Measurements from ENCODE around the gene DCST1. TPM values are rescaled to one million over a fixed set of nuclear protein-coding genes. Genes with fewer than 3 reads are reported as not detected.

The DCST1 gene
- total RNA-seq, 1 experiment from 2014 or later = not detected

DNA sequence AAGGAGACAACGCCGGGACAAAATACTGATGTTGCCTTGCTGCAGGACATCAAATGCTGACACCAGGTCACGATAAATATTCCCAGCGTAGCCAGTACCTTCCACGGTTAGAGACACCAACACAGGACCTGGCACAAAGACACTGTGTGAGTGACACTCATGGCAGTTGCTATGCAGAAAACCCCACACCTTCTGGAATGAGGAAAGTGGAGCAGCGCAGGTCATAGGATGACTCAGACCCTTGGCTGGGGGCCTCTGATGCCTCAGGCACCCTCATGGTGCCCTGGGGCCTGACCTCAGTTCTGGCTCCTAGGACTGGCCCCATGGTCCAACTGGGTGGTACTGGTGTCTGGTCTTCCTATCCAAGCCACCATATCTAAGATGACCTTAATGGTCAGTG is 7.0 kb upstream of the DCST1 start:
- Histone ChIP-seq H3K27me3 (replicated peaks; ENCODE audit: insufficient read depth, low read depth, low read length, poor library complexity) (no peaks in the 10 kb centered on the region), H3K27ac (ENCODE audit: low read depth, low read length, poor library complexity, severe bottlenecking) (no peak overlapping the region), H3K4me1 (ENCODE audit: insufficient read depth, low read length, poor library complexity, severe bottlenecking) (no peaks in the 10 kb centered on the region), H3K36me3 (ENCODE audit: insufficient read depth, low read length, poor library complexity, severe bottlenecking) (no peaks in the 10 kb centered on the region), H3K9me3 (ENCODE audit: low read depth, low read length, poor library complexity, severe bottlenecking) (no peaks in the 10 kb centered on the region), H3K4me3 (ENCODE audit: low read depth, low read length, poor library complexity, severe bottlenecking) (no peak overlapping the region)
- BruUV-seq (replicated peaks) = no TSS peak
- no peak for DNase-seq (ENCODE audit: low spot score)
- CTCF ChIA-PET = no interaction called here
- intact Hi-C loops (cut with micrococcal nuclease; ENCODE audit: unreplicated experiment) = no loop called here
- TF ChIP-seq, protein P1, sequence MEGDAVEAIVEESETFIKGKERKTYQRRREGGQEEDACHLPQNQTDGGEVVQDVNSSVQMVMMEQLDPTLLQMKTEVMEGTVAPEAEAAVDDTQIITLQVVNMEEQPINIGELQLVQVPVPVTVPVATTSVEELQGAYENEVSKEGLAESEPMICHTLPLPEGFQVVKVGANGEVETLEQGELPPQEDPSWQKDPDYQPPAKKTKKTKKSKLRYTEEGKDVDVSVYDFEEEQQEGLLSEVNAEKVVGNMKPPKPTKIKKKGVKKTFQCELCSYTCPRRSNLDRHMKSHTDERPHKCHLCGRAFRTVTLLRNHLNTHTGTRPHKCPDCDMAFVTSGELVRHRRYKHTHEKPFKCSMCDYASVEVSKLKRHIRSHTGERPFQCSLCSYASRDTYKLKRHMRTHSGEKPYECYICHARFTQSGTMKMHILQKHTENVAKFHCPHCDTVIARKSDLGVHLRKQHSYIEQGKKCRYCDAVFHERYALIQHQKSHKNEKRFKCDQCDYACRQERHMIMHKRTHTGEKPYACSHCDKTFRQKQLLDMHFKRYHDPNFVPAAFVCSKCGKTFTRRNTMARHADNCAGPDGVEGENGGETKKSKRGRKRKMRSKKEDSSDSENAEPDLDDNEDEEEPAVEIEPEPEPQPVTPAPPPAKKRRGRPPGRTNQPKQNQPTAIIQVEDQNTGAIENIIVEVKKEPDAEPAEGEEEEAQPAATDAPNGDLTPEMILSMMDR (conservative IDR thresholded peaks at IDR 0.05; ENCODE audit: low read depth, low read length) = no peak
- POLR2A ChIA-PET (ENCODE audit: low non-redundant PET) = no interaction called here

- H3K27ac ChIP-seq (ENCODE audit: low read depth, low read length, poor library complexity, severe bottlenecking) = no peak overlapping the region
- H3K4me1 ChIP-seq (ENCODE audit: insufficient read depth, low read length, poor library complexity, severe bottlenecking) = no peaks in the 10 kb centered on the region
- ChIA-PET POLR2A (ENCODE audit: low non-redundant PET) (no interaction called here), CTCF (interaction anchor here (1.4 kb wide), 1 partner anchor 12 kb away, joined by 6 read pairs; no protein-coding TSS in a partner anchor)
- H3K27me3 ChIP-seq (replicated peaks; ENCODE audit: insufficient read depth, low read depth, low read length, poor library complexity) = no peaks in the 10 kb centered on the region
- H3K9me3 ChIP-seq (ENCODE audit: low read depth, low read length, poor library complexity, severe bottlenecking) = no peaks in the 10 kb centered on the region
- no peak overlapping the region for H3K4me3 ChIP-seq (ENCODE audit: low read depth, low read length, poor library complexity, severe bottlenecking)
- BruUV-seq (replicated peaks) = no TSS peak
- H3K36me3 ChIP-seq (ENCODE audit: insufficient read depth, low read length, poor library complexity, severe bottlenecking) = no peaks in the 10 kb centered on the region
- no peak for TF ChIP-seq EZH2 (IDR thresholded peaks at IDR 0.05; ENCODE audit: borderline replicate concordance, low read depth, low read length, poor library complexity, severe bottlenecking)
- TF ChIP-seq, protein P1 (conservative IDR thresholded peaks at IDR 0.05; ENCODE audit: low read depth, low read length) = no peak
- intact Hi-C loops (cut with micrococcal nuclease; ENCODE audit: unreplicated experiment) = no loop called here
- DNase-seq (ENCODE audit: low spot score) = no peak
Measured at GRCh38 chr1:155029513-155030242, 3.9 kb upstream of the DCST1 start.

DNA sequence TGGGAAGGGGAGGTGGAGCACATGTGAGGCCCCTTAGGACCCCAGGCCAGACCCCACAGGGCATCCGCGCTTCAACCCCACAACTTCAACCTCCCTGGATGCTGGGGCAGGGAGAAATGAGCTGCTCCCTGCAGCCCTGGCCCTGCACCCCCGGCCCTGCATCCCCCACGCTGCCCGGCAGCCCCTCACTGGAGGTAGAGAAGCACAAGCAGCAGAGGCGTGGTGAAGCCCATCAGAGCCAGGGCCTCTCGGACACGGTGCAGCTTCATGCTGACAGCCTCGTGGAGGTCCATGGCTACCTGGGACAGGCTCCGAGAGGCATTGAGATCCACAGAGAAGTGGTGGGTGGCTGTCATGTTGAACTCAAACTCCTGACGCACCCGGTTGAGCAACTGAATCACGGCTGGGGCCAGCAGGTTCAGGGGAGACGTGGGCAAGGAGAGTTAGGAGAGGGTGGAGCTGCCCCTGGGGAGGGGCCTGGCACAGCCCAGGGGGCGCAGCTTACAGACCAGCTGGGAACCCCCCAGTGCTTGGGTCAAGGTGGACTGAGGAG is 3.3 kb upstream of the DCST1 start:
- H3K4me3 ChIP-seq (ENCODE audit: low read depth, low read length, poor library complexity, severe bottlenecking) = no peak overlapping the region
- no peak for DNase-seq (ENCODE audit: low spot score)
- no peak overlapping the region for H3K27ac ChIP-seq (ENCODE audit: low read depth, low read length, poor library complexity, severe bottlenecking)
- CTCF ChIA-PET = interaction anchor here (1.4 kb wide), 1 partner anchor 13 kb away, joined by 6 read pairs; no protein-coding TSS in a partner anchor
- no peaks in the 10 kb centered on the region for H3K36me3 ChIP-seq (ENCODE audit: insufficient read depth, low read length, poor library complexity, severe bottlenecking)
- TF ChIP-seq, protein P1 (conservative IDR thresholded peaks at IDR 0.05; ENCODE audit: low read depth, low read length) = no peak
- TF ChIP-seq EZH2 (IDR thresholded peaks at IDR 0.05; ENCODE audit: borderline replicate concordance, low read depth, low read length, poor library complexity, severe bottlenecking) = no peak
- BruUV-seq (replicated peaks) = no TSS peak
- POLR2A ChIA-PET (ENCODE audit: low non-redundant PET) = no interaction called here
- intact Hi-C loops (cut with micrococcal nuclease; ENCODE audit: unreplicated experiment) = no loop called here
- H3K9me3 ChIP-seq (ENCODE audit: low read depth, low read length, poor library complexity, severe bottlenecking) = no peaks in the 10 kb centered on the region
- H3K27me3 ChIP-seq (replicated peaks; ENCODE audit: insufficient read depth, low read depth, low read length, poor library complexity) = no peaks in the 10 kb centered on the region
- no peaks in the 10 kb centered on the region for H3K4me1 ChIP-seq (ENCODE audit: insufficient read depth, low read length, poor library complexity, severe bottlenecking)
